Trophoblast cell (in vitro differentiated cells and primary cell): Measurements from ENCODE around the gene NAPB.

ENCODE experiments used
- DNase-seq, 2 donors: peaks; one replicate each; pipeline ENCODE4 v3.0.0-alpha.2; 2016
- H2AFZ ChIP-seq: 2 replicates; pipeline ENCODE4 v1.6.1; 2013; ENCODE audit warnings: low read length, moderate library complexity, mild to moderate bottlenecking; ENCODE audit not compliant: insufficient read depth, poor library complexity
- H2AK5ac ChIP-seq: 2 replicates; pipeline ENCODE4 v1.6.1; 2013; ENCODE audit warnings: mild to moderate bottlenecking, low read length
- H2BK120ac ChIP-seq: 2 replicates; pipeline ENCODE4 v1.6.1; 2013; ENCODE audit warnings: low read length, mild to moderate bottlenecking, moderate library complexity; ENCODE audit not compliant: insufficient read depth, poor library complexity
- H2BK12ac ChIP-seq: 2 replicates; pipeline ENCODE4 v1.6.1; 2013; ENCODE audit warnings: mild to moderate bottlenecking, low read length, moderate library complexity
- H2BK5ac ChIP-seq: 2 replicates; pipeline ENCODE4 v1.6.1; 2013; ENCODE audit warnings: low read length, low read depth, moderate library complexity, mild to moderate bottlenecking; ENCODE audit not compliant: poor library complexity
- H3K14ac ChIP-seq: 2 replicates; pipeline ENCODE4 v1.6.1; 2013; ENCODE audit warnings: mild to moderate bottlenecking, low read length
- H3K18ac ChIP-seq: 2 replicates; pipeline ENCODE4 v1.6.1; 2013; ENCODE audit warnings: mild to moderate bottlenecking, low read length
- H3K23ac ChIP-seq: 2 replicates; pipeline ENCODE4 v1.6.1; 2013; ENCODE audit warnings: low read length
- H3K27ac ChIP-seq: 2 replicates; pipeline ENCODE4 v1.5.1; 2013; ENCODE audit warnings: low read depth, mild to moderate bottlenecking, inconsistent platforms, low read length, moderate library complexity
- H3K27me3 ChIP-seq: 2 replicates; pipeline ENCODE4 v1.6.1; 2013; ENCODE audit warnings: inconsistent platforms, mild to moderate bottlenecking, low read length, moderate library complexity; ENCODE audit not compliant: insufficient read depth
- H3K36me3 ChIP-seq, 2 experiments: 1 replicate in 1 of 2; 2 replicates in 1 of 2; pipeline ENCODE4 v1.6.1; 2013; ENCODE audit warnings: low read length in 2 of 2, mild to moderate bottlenecking in 2 of 2, moderate library complexity in 1 of 2; ENCODE audit not compliant: insufficient read depth in 2 of 2, control insufficient read depth in 1 of 2
- H3K4ac ChIP-seq: 2 replicates; pipeline ENCODE4 v1.6.1; 2013; ENCODE audit warnings: low read depth, mild to moderate bottlenecking, low read length, moderate library complexity
- H3K4me1 ChIP-seq, 2 experiments: 1 replicate in 1 of 2; 2 replicates in 1 of 2; pipeline ENCODE4 v1.6.1; 2013; ENCODE audit warnings: low read length in 2 of 2, mild to moderate bottlenecking in 2 of 2, moderate library complexity in 1 of 2; ENCODE audit not compliant: insufficient read depth in 2 of 2, control insufficient read depth in 1 of 2
- H3K4me2 ChIP-seq: 2 replicates; pipeline ENCODE4 v1.6.1; 2013; ENCODE audit warnings: inconsistent platforms, mild to moderate bottlenecking, low read length, moderate library complexity
- H3K4me3 ChIP-seq: 2 replicates; pipeline ENCODE4 v1.5.1; 2013; ENCODE audit warnings: mild to moderate bottlenecking, low read depth, low read length, inconsistent platforms
- H3K79me1 ChIP-seq: one replicate; pipeline ENCODE4 v1.6.1; 2013; ENCODE audit warnings: low read length
- H3K79me2 ChIP-seq: 2 replicates; pipeline ENCODE4 v1.6.1; 2013; ENCODE audit warnings: low read length, mild to moderate bottlenecking; ENCODE audit not compliant: control insufficient read depth, insufficient read depth, poor library complexity
- H3K9ac ChIP-seq: 2 replicates; pipeline ENCODE4 v1.6.1; 2013; ENCODE audit warnings: mild to moderate bottlenecking, low read length
- H3K9me3 ChIP-seq: 2 replicates; pipeline ENCODE4 v1.6.1; 2013; ENCODE audit warnings: low read depth, mild to moderate bottlenecking, control low read depth, inconsistent platforms, low read length; ENCODE audit not compliant: insufficient read depth
- H4K12ac ChIP-seq: 2 replicates; pipeline ENCODE4 v1.6.1; 2013; ENCODE audit warnings: low read depth, mild to moderate bottlenecking, low read length, moderate library complexity
- H4K8ac ChIP-seq: 2 replicates; pipeline ENCODE4 v1.6.1; 2013; ENCODE audit warnings: low read depth, mild to moderate bottlenecking, low read length, moderate library complexity
- H4K91ac ChIP-seq: one replicate; pipeline ENCODE4 v1.6.1; 2013; ENCODE audit warnings: low read depth, mild to moderate bottlenecking, low read length, moderate library complexity
- WGBS: extraction: QIAGEN DNeasy Blood & Tissue Kit; methylation state at CpG from one replicate; pipeline ENCODE4 v1.1.7; 2013; ENCODE audit warnings: missing lambda C conversion rate; ENCODE audit not compliant: insufficient read length, insufficient coverage; ENCODE audit errors: extremely low coverage; 5-methylcytosine and 5-hydroxymethylcytosine counted together

NAPB gene

DNA sequence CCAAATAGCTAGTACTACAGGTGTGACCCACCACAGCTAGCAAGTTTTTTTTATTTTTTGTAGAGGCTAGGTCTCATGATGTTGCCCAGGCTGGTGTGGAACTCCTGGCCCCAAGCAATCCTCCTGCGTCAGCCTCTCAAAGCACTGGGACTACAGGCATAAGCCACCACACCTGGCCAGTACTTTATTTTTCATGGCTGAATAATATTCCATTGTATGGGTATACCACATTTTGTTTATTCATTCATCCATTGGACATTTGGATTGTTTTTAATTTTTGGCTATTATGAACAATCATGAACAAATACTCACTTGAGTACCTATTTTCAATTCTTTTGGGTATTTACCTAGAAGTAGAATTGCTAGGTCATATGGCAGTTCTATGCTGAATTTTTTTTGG is 77.7 kb downstream of the NAPB start:
- Histone ChIP-seq H3K79me2 (no peaks in the 10 kb centered on the region), H3K4me2 (no peak overlapping the region), H2AFZ (no peak overlapping the region), H2BK120ac (no peak overlapping the region), H4K12ac (no peak overlapping the region), H3K4me1 (peaks cover under 1 to 7% of the 10 kb centered on the region in 2 experiments), H4K91ac (no peak overlapping the region), H3K36me3 (no peaks in the 10 kb centered on the region), H3K18ac (no peak overlapping the region), H2BK5ac (no peak overlapping the region), H3K9ac (no peak overlapping the region), H2AK5ac (no peak overlapping the region), H3K27ac (no peak overlapping the region), H3K4me3 (no peak overlapping the region), H4K8ac (no peak overlapping the region), H3K9me3 (peaks cover 3% of the 10 kb centered on the region), H3K14ac (no peak overlapping the region), H3K4ac (no peak overlapping the region), H2BK12ac (no peak overlapping the region), H3K27me3 (no peaks in the 10 kb centered on the region), H3K23ac (no peak overlapping the region), H3K79me1 (no peaks in the 10 kb centered on the region)
- DNase-seq = no peak
- WGBS = no CpG with 5 or more reads among the region's 1 CpG

- no CpG with 5 or more reads among the region's 2 CpGs for WGBS
- no peak overlapping the region for H3K27ac ChIP-seq
Observed at GRCh38 chr20:23341073-23341472, 80.2 kb downstream of the NAPB start.

DNA sequence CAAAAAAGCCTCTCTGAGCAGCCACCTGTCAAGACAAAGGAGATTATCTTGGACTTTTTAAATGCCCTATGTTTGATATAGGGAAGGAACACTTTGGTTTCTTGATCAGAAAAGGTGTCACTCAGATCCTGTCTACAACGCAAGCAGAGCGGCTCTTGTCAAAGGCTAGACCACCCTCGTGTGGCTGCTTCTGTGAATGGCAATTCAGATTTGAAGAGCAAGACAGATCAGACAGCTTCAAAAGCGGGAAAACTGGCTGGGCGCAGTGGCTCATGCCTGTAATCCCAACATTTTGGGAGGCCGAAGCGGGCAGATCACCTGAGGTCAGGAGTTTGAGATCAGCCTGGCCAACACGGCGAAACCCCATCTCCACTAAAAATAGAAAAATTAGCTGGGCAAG is 80.8 kb downstream of the NAPB start:
- WGBS = no CpG with 5 or more reads among the region's 9 CpGs
- H2AFZ ChIP-seq = no peak overlapping the region
- H3K23ac ChIP-seq = no peak overlapping the region
- H2BK120ac ChIP-seq = no peak overlapping the region
- no peak overlapping the region for H3K4me2 ChIP-seq
- no peak overlapping the region for H3K9ac ChIP-seq
- no peaks in the 10 kb centered on the region for H3K36me3 ChIP-seq
- H2BK12ac ChIP-seq = no peak overlapping the region
- H3K79me2 ChIP-seq = no peaks in the 10 kb centered on the region
- H4K91ac ChIP-seq = no peak overlapping the region
- peaks cover 0 to 7% of the 10 kb centered on the region in 2 experiments for H3K4me1 ChIP-seq
- H3K79me1 ChIP-seq = no peaks in the 10 kb centered on the region
- no peak overlapping the region for H4K12ac ChIP-seq
- H3K27me3 ChIP-seq = no peaks in the 10 kb centered on the region
- H3K4ac ChIP-seq = no peak overlapping the region
- H3K27ac ChIP-seq = no peak overlapping the region
- peak in 1 of 2 donors; percentile 54 for DNase-seq
- no peak overlapping the region for H3K4me3 ChIP-seq
- no peak overlapping the region for H3K14ac ChIP-seq
- H3K18ac ChIP-seq = no peak overlapping the region
- H2AK5ac ChIP-seq = no peak overlapping the region
- peaks cover 3% of the 10 kb centered on the region for H3K9me3 ChIP-seq
- no peak overlapping the region for H2BK5ac ChIP-seq
- H4K8ac ChIP-seq = no peak overlapping the region

More at GRCh38 chr20:23341073-23341472, 80.2 kb downstream of the NAPB start:
- Histone ChIP-seq H3K79me2 (no peaks in the 10 kb centered on the region), H4K12ac (no peak overlapping the region), H3K27me3 (no peaks in the 10 kb centered on the region), H3K23ac (no peak overlapping the region), H3K4me2 (no peak overlapping the region), H3K14ac (no peak overlapping the region), H4K8ac (no peak overlapping the region), H3K79me1 (no peaks in the 10 kb centered on the region), H3K18ac (no peak overlapping the region), H4K91ac (no peak overlapping the region), H3K9me3 (peaks cover 3% of the 10 kb centered on the region), H2BK5ac (no peak overlapping the region), H3K4ac (no peak overlapping the region), H2AK5ac (no peak overlapping the region), H2BK12ac (no peak overlapping the region), H2AFZ (no peak overlapping the region), H3K9ac (no peak overlapping the region), H3K36me3 (no peaks in the 10 kb centered on the region), H2BK120ac (no peak overlapping the region), H3K4me3 (no peak overlapping the region), H3K4me1 (peaks cover 0 to 7% of the 10 kb centered on the region in 2 experiments)
- DNase-seq = no peak

- no peaks in the 10 kb centered on the region for H3K36me3 ChIP-seq
- no peak overlapping the region for H2BK120ac ChIP-seq
- no peak overlapping the region for H4K12ac ChIP-seq
- no peak overlapping the region for H2AFZ ChIP-seq
- no peak overlapping the region for H3K27ac ChIP-seq
- no peaks in the 10 kb centered on the region for H3K79me2 ChIP-seq
- H3K4me3 ChIP-seq = no peak overlapping the region
- H3K14ac ChIP-seq = no peak overlapping the region
- H3K4me1 ChIP-seq = peaks cover 0 to 7% of the 10 kb centered on the region in 2 experiments
- no peak overlapping the region for H2AK5ac ChIP-seq
- peaks cover 3% of the 10 kb centered on the region for H3K9me3 ChIP-seq
- H2BK5ac ChIP-seq = no peak overlapping the region
- H3K27me3 ChIP-seq = no peaks in the 10 kb centered on the region
- H3K18ac ChIP-seq = no peak overlapping the region
- H2BK12ac ChIP-seq = no peak overlapping the region
- H4K8ac ChIP-seq = no peak overlapping the region
- no peak for DNase-seq
- H3K9ac ChIP-seq = no peak overlapping the region
- H3K79me1 ChIP-seq = no peaks in the 10 kb centered on the region
- no peak overlapping the region for H4K91ac ChIP-seq
- no peak overlapping the region for H3K4ac ChIP-seq
- no peak overlapping the region for H3K4me2 ChIP-seq
- no CpG with 5 or more reads among the region's 13 CpGs for WGBS
- H3K23ac ChIP-seq = no peak overlapping the region
Observed at GRCh38 chr20:23339986-23340385, 81.3 kb downstream of the NAPB start.
